Mucosa of stomach (tissue), 1 donor: ENCODE data around the gene ALS2.

ENCODE experiments used
- H3K27me3 ChIP-seq: one replicate; pipeline ENCODE4 v1.7.0; 2013; ENCODE audit warnings: mild to moderate bottlenecking, low read length; ENCODE audit not compliant: control insufficient read depth, insufficient read depth
- H3K36me3 ChIP-seq: one replicate; pipeline ENCODE4 v1.7.0; 2013; ENCODE audit warnings: low read length; ENCODE audit not compliant: control insufficient read depth, insufficient read depth
- H3K4me1 ChIP-seq: one replicate; pipeline ENCODE4 v1.7.0; 2013; ENCODE audit warnings: mild to moderate bottlenecking, low read length; ENCODE audit not compliant: control insufficient read depth, insufficient read depth
- H3K4me3 ChIP-seq: one replicate; pipeline ENCODE4 v1.7.0; 2013; ENCODE audit warnings: low read length
- H3K9ac ChIP-seq: one replicate; pipeline ENCODE4 v1.7.0; 2013; ENCODE audit warnings: mild to moderate bottlenecking, low read length, moderate library complexity
- H3K9me3 ChIP-seq: one replicate; pipeline ENCODE4 v1.7.0; 2013; ENCODE audit warnings: mild to moderate bottlenecking, low read length, moderate library complexity; ENCODE audit not compliant: control insufficient read depth
- donor health status: Pancreatic carcinoma.

ALS2 gene

DNA sequence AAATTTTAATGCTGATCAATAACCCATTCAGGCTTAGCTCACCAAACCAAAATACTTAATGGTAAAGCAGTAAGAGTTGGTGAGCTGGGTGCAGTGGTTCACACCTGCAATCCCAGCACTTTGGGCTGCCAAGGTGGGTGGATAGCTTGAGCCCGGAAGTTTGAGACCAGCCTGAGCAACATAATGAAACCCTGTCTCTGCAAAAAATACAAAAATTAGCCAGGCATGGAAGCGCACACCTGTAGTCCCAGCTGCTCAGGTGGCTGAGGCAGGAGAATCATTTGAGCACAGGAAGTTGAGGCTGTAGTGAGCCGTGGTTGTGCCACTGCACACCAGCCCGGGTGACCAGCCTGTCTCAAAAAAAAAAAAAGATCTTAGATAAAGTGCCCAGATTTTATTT, 46.6 kb downstream of the ALS2 start:
- Histone ChIP-seq H3K9me3 (no peaks in the 10 kb centered on the region), H3K27me3 (no peaks in the 10 kb centered on the region), H3K9ac (no peak overlapping the region), H3K36me3 (no peaks in the 10 kb centered on the region), H3K4me3 (no peak overlapping the region), H3K4me1 (no peaks in the 10 kb centered on the region)

DNA sequence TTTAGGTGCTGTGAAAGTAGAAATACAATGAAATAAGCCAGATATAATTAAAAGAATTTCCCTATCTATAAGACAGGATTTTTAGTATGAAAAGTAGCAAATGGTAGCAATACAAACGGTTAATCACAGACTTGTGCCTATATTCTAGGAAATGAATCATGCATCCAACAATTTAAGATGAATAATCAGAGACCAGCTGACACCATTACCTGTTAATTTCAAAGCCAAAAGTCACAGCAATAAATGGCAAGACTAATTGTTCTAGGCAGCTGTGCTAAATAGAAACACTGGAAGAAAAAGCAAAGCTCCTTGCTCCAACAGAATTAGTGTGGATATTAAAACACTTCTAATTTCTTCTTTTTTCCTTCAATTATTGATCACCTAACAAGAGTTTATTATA, 47.2 kb downstream of the ALS2 start:
- H3K27me3 ChIP-seq, result no peaks in the 10 kb centered on the region
- H3K9me3 ChIP-seq, result no peaks in the 10 kb centered on the region
- no peak overlapping the region for H3K4me3 ChIP-seq
- no peaks in the 10 kb centered on the region for H3K4me1 ChIP-seq
- H3K36me3 ChIP-seq, result no peaks in the 10 kb centered on the region
- H3K9ac ChIP-seq, result no peak overlapping the region

GRCh38 chr2:201730651-201731285, 50.0 kb downstream of the ALS2 start:
- Histone ChIP-seq H3K36me3 (no peaks in the 10 kb centered on the region), H3K9ac (no peak overlapping the region), H3K27me3 (no peaks in the 10 kb centered on the region)

GRCh38 chr2:201715459-201715858, 65.3 kb downstream of the ALS2 start:
- Histone ChIP-seq H3K9me3 (no peaks in the 10 kb centered on the region), H3K27me3 (no peaks in the 10 kb centered on the region), H3K36me3 (no peaks in the 10 kb centered on the region), H3K4me3 (no peak overlapping the region), H3K9ac (no peak overlapping the region), H3K4me1 (no peaks in the 10 kb centered on the region)

More at GRCh38 chr2:201730651-201731285, 50.0 kb downstream of the ALS2 start:
- H3K4me1 ChIP-seq, result no peaks in the 10 kb centered on the region
- no peaks in the 10 kb centered on the region for H3K9me3 ChIP-seq
- no peak overlapping the region for H3K4me3 ChIP-seq

GRCh38 chr2:201712726-201713125, 68.0 kb downstream of the ALS2 start:
- Histone ChIP-seq H3K9me3 (no peaks in the 10 kb centered on the region), H3K4me3 (no peak overlapping the region), H3K36me3 (no peaks in the 10 kb centered on the region), H3K27me3 (no peaks in the 10 kb centered on the region), H3K9ac (no peak overlapping the region), H3K4me1 (no peaks in the 10 kb centered on the region)

- H3K36me3 ChIP-seq, result no peaks in the 10 kb centered on the region
- no peaks in the 10 kb centered on the region for H3K27me3 ChIP-seq
- H3K4me1 ChIP-seq, result no peaks in the 10 kb centered on the region
Observed at GRCh38 chr2:201709747-201710146, 71.0 kb downstream of the ALS2 start.

GRCh38 chr2:201709049-201709448, 71.7 kb downstream of the ALS2 start:
- Histone ChIP-seq H3K4me1 (no peaks in the 10 kb centered on the region), H3K36me3 (no peaks in the 10 kb centered on the region), H3K4me3 (no peak overlapping the region), H3K27me3 (no peaks in the 10 kb centered on the region), H3K9ac (no peak overlapping the region), H3K9me3 (no peaks in the 10 kb centered on the region)

More at GRCh38 chr2:201709747-201710146, 71.0 kb downstream of the ALS2 start:
- H3K4me3 ChIP-seq, result no peak overlapping the region
- no peaks in the 10 kb centered on the region for H3K9me3 ChIP-seq
- no peak overlapping the region for H3K9ac ChIP-seq

- Histone ChIP-seq H3K4me3 (no peak overlapping the region), H3K27me3 (no peaks in the 10 kb centered on the region), H3K4me1 (no peaks in the 10 kb centered on the region), H3K36me3 (no peaks in the 10 kb centered on the region), H3K9ac (no peak overlapping the region), H3K9me3 (no peaks in the 10 kb centered on the region)
Observed at GRCh38 chr2:201707753-201708152, 73.0 kb downstream of the ALS2 start.

- Histone ChIP-seq H3K4me1 (no peaks in the 10 kb centered on the region), H3K4me3 (no peak overlapping the region), H3K9me3 (no peaks in the 10 kb centered on the region), H3K9ac (no peak overlapping the region), H3K27me3 (no peaks in the 10 kb centered on the region), H3K36me3 (no peaks in the 10 kb centered on the region)
Observed at GRCh38 chr2:201707142-201707541, 73.6 kb downstream of the ALS2 start.

DNA sequence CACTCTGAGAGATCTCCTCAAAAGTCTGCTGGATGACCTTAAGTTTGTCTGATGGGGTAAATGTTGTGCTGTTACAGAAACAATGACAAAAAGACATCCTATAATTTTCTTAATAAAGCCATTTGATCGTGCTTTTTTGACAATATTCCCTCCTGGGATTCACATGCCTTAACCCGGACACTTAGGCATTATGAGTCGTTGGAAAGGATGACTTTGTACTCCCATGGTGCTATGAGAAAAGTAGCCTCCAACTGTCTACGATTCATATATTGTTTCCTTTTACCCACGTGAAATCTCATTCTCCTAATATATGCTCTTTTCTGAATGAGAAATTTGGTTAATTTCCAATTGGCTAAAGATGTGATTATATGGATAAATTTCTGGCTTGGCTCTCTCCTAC, 76.2 kb downstream of the ALS2 start:
- no peaks in the 10 kb centered on the region for H3K27me3 ChIP-seq
- no peak overlapping the region for H3K4me3 ChIP-seq
- H3K9me3 ChIP-seq, result no peaks in the 10 kb centered on the region
- no peaks in the 10 kb centered on the region for H3K36me3 ChIP-seq
- H3K9ac ChIP-seq, result no peak overlapping the region
- H3K4me1 ChIP-seq, result no peaks in the 10 kb centered on the region

- Histone ChIP-seq H3K9me3 (no peaks in the 10 kb centered on the region), H3K36me3 (no peaks in the 10 kb centered on the region), H3K4me3 (no peak overlapping the region), H3K27me3 (no peaks in the 10 kb centered on the region), H3K9ac (no peak overlapping the region), H3K4me1 (no peaks in the 10 kb centered on the region)
Observed at GRCh38 chr2:201701646-201702045, 79.1 kb downstream of the ALS2 start.

DNA sequence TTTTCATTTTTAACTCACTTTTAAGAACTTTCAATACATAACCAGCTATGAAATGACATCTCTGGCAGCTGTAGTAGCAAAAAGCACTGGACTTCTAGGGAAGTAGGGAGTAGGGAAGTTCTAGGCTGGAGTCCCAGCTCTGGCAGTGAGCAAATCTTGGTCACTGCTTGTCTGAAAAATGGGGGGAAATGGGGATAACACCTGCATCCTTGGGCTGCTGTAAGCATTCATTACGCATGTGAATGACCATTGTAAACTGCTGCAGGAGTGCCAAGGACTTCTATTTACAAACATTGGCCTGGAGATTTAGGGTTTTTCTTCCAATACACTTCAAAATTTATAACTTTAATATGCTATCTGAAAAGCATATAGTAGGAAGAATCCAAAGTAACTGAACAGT, 81.3 kb downstream of the ALS2 start:
- H3K9ac ChIP-seq, result no peak overlapping the region
- no peak overlapping the region for H3K4me3 ChIP-seq
- H3K27me3 ChIP-seq, result no peaks in the 10 kb centered on the region
- H3K36me3 ChIP-seq, result no peaks in the 10 kb centered on the region
- no peaks in the 10 kb centered on the region for H3K4me1 ChIP-seq
- H3K9me3 ChIP-seq, result no peaks in the 10 kb centered on the region
